ENCODE results near the gene TPRKB.

DNA sequence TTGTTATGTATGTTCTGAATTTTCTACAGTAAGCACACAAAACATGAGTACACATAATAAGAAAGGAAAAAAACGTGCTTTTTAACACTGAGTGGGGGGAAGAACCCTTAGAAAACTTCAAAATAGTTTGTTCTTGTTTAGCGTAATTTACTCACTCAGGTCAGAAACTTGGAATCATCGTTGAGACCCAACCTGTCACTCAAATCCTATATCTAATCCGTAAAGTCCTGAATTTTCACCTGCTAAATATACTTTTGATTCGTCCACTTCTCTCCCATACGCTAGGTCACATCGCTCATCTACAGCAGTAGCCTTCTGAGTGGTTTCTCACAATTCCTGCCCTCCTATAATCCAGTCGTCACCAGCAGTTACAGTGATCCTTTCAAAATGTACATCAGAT, 767 bp downstream of the TPRKB start:
- TF ChIP-seq, protein P1, sequence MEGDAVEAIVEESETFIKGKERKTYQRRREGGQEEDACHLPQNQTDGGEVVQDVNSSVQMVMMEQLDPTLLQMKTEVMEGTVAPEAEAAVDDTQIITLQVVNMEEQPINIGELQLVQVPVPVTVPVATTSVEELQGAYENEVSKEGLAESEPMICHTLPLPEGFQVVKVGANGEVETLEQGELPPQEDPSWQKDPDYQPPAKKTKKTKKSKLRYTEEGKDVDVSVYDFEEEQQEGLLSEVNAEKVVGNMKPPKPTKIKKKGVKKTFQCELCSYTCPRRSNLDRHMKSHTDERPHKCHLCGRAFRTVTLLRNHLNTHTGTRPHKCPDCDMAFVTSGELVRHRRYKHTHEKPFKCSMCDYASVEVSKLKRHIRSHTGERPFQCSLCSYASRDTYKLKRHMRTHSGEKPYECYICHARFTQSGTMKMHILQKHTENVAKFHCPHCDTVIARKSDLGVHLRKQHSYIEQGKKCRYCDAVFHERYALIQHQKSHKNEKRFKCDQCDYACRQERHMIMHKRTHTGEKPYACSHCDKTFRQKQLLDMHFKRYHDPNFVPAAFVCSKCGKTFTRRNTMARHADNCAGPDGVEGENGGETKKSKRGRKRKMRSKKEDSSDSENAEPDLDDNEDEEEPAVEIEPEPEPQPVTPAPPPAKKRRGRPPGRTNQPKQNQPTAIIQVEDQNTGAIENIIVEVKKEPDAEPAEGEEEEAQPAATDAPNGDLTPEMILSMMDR (IDR thresholded peaks at IDR 0.05): no peak
- TF ChIP-seq POLR2A (IDR thresholded peaks at IDR 0.05): no peak
